ENCODE results near the gene CDNF.

The CDNF gene

DNA sequence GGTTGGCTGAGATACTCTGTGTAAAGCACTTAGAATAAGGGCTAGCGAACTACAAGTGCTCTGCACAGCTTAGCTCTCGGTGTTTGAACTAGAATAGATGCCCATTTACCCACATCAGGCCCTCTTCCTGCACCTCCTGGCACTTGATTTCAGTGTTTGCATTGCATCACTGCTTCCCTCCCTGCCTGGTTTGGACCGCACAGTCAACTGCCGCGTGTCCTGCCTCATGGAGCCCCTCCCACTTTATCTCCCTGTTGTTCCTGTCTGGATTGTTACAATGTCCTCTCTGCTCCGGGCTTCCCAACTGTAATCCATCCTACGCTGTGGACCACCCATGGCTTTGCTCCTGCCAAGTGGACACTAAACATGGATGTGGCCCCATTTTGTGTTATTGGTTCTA lies 65.4 kb downstream of the CDNF start:
- H3K4me3 ChIP-seq (ENCODE audit: control insufficient read depth, low read depth, low read length) = no peak overlapping the region
- TF ChIP-seq, protein P1, sequence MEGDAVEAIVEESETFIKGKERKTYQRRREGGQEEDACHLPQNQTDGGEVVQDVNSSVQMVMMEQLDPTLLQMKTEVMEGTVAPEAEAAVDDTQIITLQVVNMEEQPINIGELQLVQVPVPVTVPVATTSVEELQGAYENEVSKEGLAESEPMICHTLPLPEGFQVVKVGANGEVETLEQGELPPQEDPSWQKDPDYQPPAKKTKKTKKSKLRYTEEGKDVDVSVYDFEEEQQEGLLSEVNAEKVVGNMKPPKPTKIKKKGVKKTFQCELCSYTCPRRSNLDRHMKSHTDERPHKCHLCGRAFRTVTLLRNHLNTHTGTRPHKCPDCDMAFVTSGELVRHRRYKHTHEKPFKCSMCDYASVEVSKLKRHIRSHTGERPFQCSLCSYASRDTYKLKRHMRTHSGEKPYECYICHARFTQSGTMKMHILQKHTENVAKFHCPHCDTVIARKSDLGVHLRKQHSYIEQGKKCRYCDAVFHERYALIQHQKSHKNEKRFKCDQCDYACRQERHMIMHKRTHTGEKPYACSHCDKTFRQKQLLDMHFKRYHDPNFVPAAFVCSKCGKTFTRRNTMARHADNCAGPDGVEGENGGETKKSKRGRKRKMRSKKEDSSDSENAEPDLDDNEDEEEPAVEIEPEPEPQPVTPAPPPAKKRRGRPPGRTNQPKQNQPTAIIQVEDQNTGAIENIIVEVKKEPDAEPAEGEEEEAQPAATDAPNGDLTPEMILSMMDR (conservative IDR thresholded peaks at IDR 0.05; ENCODE audit: control insufficient read depth, insufficient read depth, low read depth, low read length) = no peak
- DNase-seq (ENCODE audit: low read depth) = no peak

DNA sequence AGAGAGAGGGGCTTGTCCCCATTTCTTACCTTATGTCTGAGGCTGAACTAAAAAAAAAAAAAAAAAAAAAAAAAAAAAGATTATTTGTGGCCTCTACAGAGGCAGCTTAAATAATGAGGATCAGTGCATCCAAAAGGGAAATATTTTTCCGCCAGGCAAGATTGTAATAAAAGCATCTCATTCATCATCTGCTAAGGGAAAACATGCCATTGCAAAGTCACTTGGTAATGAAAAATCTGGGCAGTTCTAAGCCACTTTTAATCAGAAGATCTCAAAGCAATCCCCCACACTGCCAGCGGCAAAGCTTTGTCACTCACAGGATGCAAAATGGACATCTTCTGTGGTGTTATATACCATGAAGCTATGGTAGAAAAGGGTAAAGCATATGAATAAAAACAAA lies 66.9 kb downstream of the CDNF start:
- no peak for DNase-seq (ENCODE audit: low read depth)
- TF ChIP-seq, protein P1 (conservative IDR thresholded peaks at IDR 0.05; ENCODE audit: control insufficient read depth, insufficient read depth, low read depth, low read length) = no peak
- no peak overlapping the region for H3K4me3 ChIP-seq (ENCODE audit: control insufficient read depth, low read depth, low read length)
